ENCODE data around the gene IGLL5. TPM values are rescaled to one million over a fixed set of nuclear protein-coding genes. Genes with fewer than 3 reads are reported as not detected.

Gene IGLL5
- total RNA-seq, 1 donor from 2014 or later = not detected

DNA sequence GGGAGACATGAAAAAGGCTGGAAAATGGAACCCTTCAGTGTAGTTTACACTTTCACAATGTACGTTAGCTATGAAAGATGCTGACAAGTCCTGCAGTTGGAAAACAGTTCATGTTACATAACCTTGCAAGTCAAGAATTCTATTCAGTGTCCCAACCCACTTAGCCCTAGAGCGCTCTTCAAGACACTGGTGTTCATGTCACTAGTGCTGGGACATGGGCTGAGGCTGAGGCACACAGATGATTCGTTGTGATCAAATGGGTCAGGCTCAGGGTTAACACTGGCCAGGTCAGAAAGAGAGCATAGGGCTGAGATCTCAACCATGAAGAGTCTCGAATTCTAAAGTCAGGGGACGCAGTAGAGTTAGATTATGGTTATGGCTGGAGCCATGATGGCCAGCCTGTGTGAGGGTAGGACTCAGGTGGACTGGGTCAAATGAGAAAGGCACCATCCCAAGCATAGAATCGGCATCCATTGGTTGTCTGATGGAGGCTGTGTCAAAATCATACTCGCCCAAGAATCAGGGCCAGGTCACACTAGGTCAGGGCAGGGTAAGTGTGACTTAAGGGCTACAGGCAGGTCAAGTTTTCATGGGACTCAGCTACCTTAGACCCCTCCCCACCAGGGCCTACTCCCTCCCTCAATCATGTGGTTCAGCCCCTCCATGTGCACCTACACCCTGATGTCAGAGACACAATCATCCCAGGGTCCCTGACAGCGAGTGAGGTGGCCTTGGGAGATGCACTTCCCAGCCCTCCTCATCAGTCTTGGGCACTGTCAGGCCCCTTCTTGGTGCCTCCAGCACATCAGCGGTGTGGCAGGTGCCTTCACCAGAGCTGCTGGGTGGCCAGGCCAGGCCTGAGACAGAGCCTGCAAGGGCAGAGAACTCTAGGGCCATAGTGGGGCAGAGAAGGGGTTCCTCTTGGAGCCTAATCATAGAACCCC, 20.2 kb downstream of the IGLL5 start:
- intact Hi-C loops (cut with DNase I) = no loop called here
- DNase-seq = no peak
- ATAC-seq (ENCODE audit: poor library complexity) = no peak

DNA sequence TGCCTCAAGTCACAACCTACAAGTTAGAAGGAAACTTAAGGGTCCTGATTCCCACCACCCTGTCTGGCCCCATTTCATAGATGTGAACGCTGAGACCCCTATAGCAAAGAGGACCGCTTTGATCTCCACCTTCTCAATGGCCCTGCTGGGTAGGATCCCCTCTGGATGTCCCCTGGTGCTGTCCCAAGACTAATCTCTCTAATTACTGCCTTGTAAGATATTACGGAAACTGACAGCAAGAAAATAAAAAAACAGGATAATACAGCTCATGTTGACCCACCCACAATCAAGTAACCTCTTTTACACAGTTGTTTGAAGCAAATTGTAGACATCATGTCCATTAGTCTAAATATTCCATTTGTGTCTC, 20.9 kb downstream of the IGLL5 start:
- ATAC-seq (ENCODE audit: poor library complexity) (no peak), DNase-seq (no peak)
- intact Hi-C loops (cut with DNase I) = no loop called here

DNA sequence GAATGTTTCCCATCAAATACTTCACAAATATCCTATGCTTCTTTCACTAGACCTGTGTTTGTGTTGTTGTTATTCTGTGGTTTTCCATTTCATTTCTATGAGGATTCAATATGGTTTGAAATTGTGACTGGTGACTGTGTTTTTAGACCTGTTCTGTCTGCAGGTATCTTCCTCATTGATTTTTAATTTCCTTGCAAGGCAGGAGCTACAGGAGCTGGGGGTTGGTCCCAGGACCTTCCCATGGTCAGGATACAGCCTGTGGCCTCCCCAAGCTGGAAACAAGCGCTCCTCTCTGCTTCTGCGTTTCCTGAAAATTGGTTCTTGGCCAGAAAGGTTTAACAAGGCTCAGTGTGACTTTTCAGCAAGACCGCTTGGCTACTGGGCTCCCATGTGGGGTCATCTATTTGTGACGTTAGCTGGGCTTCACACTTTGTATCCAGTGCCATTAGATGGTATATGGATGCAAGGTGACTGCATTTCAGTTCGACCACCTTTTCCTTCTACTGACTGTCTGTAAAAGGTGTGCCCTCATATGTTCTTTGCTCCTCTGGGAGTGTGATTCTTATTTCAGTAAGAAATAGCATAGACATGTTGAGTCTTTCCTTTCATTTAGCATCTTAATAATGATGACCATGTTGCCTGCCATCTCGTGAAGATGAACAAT, 21.5 kb downstream of the IGLL5 start:
- intact Hi-C loops (cut with DNase I) = no loop called here
- ATAC-seq (ENCODE audit: poor library complexity) (no peak), DNase-seq (no peak)

DNA sequence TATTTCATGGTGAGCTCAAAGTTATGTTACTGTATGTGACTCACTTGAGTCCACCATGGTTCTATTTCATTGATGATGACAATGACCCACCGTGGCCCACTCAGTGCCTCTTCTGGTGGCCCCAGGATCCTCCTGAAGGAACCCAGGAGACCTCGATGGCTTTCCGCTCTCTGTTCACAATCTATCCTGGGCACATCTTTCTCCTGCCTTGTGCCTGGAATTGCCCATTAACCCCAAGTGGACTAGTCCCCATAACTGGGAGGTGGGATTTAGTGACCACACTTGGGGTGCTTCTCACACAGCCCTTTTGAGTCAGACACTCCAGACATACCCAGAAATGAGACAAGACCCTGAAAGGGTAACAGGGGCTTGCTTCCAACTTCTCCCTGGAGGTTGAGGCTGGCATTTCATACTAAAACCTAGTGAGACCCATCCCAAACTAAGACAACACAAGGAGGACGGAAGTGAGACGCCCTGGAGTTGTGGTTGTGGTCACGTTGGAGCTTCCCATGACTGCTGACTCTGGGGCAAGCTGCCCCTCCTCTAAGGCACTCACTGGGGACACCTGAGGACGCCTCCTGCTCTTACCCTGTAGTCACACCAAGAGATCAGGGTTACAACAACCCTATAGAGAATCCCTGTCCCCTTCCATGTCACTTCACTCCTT, 22.1 kb downstream of the IGLL5 start:
- DNase-seq (no peak), ATAC-seq (ENCODE audit: poor library complexity) (no peak)

DNA sequence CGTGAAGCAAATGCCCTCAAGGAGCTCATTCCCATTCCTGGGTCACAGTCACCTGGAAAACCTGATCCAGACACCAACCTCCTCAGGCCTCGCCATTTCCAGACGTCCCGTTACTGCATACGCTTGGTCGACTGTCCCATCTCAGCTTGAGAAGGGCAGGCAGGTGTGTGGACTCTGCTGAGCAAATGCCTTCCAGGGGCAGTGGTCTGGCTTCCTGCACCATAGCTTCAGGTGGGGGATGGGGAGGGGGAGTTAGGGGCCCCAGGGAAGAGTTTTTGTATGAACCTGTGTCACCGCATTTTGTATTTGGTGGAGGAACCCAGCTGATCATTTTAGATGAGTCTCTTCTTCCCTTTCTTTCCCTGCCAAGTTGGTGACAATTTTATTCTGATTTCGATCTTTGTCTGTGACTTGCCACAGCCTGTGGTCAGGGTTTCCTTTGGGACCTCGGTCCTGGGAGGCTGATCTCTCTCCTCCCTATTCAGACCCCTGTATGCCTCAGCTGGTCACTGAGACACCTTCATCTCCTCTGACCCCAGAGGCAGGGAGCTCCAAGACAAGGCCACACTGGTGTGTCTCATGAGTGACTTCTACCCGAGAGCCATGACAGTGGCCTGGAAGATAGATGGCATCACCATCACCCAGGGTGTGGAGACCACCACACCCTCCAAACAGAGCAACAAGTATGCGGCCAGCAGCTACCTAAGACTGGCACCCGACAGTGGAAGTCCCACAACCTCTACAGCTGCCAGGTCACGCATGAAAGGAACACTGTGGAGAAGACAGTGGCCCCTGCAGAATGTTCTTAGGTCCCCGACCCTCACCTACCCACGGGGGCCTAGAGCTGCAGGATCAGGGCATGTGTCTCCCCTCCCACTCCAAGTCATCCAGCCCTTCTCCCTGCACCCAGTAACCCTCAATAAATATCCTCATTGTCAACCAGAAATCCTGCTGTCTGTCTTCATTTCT, 22.9 kb downstream of the IGLL5 start:
- intact Hi-C loops (cut with DNase I) = loop anchor here (10.0 kb wide), 1 partner anchor 114 kb away; no protein-coding TSS in a partner anchor
- DNase-seq (no peak), ATAC-seq (ENCODE audit: poor library complexity) (no peak)

More for the DNA sequence above, 22.1 kb downstream of the IGLL5 start:
- intact Hi-C loops (cut with DNase I) = loop anchor here (10.0 kb wide), 1 partner anchor 115 kb away; no protein-coding TSS in a partner anchor

DNA sequence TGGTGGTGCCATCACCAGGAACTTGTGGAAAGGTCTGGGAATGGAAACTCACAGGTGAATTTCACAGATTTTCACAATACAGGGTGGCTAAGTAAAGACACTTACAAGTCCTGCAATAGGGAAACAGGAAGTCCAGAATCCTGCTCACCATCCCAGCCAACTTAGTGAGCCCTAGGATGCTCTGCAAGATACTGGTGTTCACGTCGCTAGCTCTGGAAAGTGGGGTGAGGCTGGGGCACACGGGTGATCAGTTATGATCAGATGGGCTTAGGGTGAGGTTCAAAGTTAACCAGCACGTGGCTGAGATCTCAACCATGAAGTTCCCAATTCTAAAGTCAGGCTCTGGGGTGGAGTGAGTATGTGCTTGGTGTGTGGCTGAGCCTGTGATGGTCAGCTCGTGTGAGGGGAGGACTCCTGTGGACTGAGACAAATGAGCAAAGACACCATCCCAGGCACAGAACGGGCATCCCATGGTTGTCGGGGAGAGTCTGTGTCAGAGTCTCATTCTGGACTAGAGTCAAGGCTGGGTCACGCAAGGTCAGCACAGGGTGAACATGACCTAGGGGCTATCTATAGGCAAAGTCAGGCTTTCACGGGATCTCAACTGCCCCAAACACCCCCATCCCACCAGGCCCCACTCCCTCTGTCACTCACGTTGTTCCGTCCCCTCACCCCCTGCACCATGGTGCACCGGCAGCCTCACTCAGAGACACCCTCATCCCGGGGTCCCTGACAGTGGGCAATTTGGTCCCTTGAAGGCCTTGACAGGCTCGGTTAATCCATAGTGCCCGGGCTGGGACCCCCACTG, 23.9 kb downstream of the IGLL5 start:
- intact Hi-C loops (cut with DNase I) = loop anchor here (10.0 kb wide), 1 partner anchor 113 kb away; no protein-coding TSS in a partner anchor
- ATAC-seq (ENCODE audit: poor library complexity) = no peak
- no peak for DNase-seq

DNA sequence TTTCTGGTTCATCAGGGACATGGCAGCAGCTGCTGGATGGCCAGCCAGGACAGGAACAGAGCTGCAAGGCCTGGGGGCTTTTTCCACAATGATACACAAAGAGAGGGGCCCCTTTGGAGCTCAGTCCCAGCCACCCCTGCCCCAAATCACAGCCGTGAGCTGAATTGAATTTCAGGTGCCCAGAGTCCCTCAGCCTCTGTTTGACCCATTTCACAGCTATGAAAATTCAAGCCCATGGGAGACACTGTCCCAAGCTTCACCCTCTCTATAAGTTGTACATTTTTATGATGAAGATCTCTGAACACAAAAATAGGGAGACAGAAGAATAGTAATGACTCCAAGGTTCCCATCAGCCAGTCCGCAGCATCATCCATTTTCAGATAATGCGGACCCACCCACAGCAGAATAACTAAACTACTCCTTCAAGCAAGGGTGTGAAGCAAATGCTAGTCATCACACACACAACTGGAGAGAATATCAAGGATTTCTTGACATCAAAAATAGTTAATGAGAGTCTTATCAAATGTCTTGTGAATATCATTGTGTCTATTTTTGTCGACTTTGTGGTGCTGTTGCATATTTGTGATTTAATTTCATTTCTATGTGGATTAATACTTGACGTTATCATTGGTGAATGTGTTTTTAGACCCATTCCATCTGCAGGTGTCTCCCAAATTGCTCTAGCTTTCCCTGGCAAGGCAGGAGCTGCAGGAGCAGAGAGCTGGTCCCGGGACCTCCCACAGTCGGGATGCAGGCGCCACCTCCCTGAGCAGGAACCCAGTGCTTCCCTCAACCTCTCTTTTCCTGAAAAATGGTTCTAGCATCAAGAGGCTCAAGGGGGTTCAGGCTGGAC, 24.7 kb downstream of the IGLL5 start:
- DNase-seq = no peak
- intact Hi-C loops (cut with DNase I) = loop anchor here (10.0 kb wide), 1 partner anchor 112 kb away; no protein-coding TSS in a partner anchor
- no peak for ATAC-seq (ENCODE audit: poor library complexity)

DNA sequence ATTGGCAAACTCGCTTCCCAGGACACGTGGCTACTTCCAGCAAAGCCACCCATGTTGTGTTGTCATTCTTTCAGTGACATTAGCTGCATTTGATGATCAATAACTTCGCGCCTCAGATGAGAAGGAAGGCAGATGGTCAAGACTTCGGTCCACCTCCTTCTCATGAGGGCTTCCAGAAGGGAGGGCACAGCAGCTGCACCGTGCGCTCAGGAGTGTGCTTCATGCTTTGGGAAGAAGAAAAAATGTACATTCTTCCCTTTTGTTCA, 25.3 kb downstream of the IGLL5 start:
- no peak for DNase-seq
- ATAC-seq (ENCODE audit: poor library complexity) = no peak
- intact Hi-C loops (cut with DNase I) = loop anchor here (10.0 kb wide), 1 partner anchor 112 kb away; no protein-coding TSS in a partner anchor

DNA sequence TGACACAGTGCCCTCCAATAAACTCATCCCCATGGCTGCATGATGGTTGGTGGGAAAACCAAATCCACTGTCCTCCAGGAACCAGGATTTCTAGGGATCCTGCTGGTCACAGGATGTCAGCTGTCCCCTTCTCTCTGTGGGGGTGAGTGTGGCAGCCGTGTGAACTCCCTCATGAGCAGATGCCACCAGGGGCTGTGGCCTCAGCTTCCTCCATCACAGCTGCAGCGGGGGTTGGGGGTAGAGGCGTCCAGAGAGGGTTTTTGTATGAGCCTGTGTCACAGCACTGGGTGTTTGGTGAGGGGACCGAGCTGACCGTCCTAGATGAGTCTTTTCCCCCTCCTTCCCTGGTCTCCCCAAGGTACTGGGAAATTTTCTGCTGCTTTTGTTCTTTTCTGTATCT, 26.4 kb downstream of the IGLL5 start:
- no peak for DNase-seq
- no peak for ATAC-seq (ENCODE audit: poor library complexity)
- intact Hi-C loops (cut with DNase I) = loop anchor here (10.0 kb wide), 1 partner anchor 111 kb away; no protein-coding TSS in a partner anchor

DNA sequence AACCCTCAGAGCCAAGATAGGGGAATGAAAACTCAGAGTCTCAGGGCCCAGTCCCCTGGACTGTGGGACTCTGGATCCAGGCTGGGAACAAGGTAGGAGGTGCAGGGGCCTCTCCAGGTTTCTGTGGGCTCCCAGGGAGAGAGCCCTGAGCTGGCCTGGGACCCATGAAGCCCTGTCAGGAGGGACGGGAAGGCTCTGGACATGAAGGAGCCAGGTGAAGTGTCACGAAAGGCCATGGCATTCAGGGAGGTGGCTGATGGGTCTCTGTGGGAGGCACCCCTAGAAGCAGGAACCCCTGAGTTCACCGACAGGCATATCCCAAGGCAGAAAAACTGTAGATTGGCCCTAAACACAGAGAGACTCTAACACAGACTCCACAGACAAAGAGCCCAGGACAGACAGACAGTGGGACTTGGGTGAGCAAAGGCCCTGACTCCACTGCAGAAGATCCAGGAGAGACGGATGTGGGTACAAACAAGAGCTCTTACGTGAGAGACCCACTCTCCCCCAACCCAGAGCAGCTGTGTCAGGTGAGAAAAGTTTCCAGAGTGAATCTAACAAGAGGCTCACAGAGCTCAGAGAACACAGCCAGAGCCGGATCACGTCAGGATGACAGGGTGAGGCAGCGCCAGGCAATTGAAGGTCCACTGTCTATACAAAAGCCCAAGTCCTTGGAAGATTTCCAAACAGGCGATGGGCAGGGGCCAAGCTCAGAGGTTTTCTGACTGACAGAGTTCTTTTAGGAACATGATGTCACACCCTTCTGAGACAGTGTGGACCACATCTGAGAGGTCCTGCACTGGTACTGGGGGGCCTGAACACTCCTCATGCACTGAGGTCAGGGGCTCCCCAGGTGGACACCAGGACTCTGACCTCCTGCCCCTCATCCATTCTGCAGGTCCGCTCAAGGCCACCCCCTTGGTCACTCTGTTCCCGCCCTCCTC, 27.4 kb downstream of the IGLL5 start:
- ATAC-seq (ENCODE audit: poor library complexity) (no peak), DNase-seq (no peak)
- intact Hi-C loops (cut with DNase I) = loop anchor here (10.0 kb wide), 1 partner anchor 110 kb away; no protein-coding TSS in a partner anchor

DNA sequence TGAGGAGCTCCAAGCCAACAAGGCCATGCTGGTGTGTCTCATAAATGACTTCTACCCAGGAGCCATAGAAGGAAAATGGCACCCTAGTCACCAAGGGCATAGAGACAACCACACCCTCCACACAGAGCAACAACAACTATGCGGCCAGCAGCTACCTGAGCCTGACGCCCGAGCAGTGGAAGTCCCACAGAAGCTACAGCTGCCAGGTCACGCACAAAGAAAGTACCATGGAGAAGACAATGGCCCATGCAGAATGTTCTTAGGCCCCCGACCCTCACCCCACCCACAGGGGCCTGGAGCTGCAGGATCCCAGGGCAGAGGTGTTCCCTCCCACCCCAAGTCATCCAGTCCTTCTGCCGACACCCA, 28.0 kb downstream of the IGLL5 start:
- DNase-seq (no peak), ATAC-seq (ENCODE audit: poor library complexity) (no peak)
- intact Hi-C loops (cut with DNase I) = loop anchor here (10.0 kb wide), 1 partner anchor 109 kb away; no protein-coding TSS in a partner anchor

DNA sequence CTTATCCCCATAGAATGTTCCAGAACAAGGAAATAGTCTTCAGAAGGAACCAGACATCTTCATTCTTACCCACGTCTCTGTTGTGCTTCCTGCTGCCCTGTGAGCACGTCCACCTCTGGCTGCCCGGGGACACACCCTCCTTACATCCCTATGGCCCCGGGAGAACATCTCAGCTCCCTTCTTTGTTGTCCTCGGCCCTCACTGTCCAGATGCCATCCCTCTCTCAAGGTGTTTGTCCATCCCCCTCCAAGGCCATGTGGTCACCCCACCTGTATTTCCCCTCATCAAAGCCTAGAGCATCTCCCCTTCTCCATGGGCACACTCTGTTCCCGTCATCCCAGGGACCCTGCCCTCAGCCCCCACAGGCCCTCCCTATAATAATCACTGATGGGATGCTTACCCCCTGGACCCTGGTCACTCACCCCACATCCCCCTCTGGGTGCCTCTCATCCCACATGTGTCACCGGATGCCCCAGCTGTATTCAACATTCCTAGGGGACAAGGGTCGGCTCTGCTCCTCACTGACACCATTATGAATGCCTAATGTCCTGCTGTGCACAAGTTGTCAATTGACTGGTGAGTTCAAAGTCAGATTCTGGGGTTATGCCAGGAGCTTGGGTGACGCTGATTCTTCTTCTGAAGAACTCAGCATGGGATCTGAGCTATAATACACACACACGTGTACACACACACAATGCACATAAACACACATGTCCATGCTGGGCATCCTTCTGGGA, 28.8 kb downstream of the IGLL5 start:
- intact Hi-C loops (cut with DNase I) = loop anchor here (10.0 kb wide), 1 partner anchor 108 kb away; no protein-coding TSS in a partner anchor
- ATAC-seq (ENCODE audit: poor library complexity) = no peak
- no peak for DNase-seq

DNA sequence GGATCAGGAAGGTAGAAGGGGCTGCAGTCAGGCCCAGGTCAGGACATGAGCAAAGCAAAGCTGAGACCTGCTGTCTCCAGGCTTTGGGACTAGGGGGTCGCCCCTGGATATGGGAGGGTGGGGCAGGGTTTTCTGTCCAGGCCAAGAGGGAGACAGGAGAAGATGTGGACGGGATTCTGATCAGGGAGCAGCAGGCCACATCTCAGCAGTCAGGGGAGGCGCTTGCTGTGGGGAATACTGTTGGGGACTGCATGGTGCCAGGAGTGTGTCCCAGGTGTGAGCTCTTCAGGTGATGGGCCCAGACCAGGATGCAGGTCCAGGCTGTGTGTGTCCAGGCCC, 29.3 kb downstream of the IGLL5 start:
- DNase-seq = no peak
- ATAC-seq (ENCODE audit: poor library complexity) = no peak
- intact Hi-C loops (cut with DNase I) = loop anchor here (10.0 kb wide), 1 partner anchor 108 kb away; no protein-coding TSS in a partner anchor

DNA sequence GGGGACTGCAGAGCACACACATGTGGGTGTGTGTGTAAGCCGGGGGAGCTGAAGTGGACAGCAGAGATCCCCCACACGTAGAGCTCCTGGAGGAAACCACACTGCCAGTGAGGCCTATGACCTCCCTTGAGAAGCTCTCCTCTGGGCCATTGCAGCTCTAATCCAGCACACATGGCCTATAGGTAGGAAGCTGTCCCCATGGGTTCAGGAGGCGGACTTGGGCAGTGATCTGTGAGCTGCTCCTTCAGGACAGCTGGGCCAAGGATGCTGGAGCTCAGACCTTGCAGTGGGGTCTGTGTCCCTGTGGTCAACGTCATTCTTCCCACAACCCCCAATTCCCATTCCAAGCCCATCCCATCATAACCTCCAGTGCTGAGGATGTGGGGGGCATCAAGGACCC, 29.8 kb downstream of the IGLL5 start:
- intact Hi-C loops (cut with DNase I) = loop anchor here (10.0 kb wide), 1 partner anchor 107 kb away; no protein-coding TSS in a partner anchor
- ATAC-seq (ENCODE audit: poor library complexity) = no peak
- no peak for DNase-seq

All from Right ventricle myocardium superior (tissue), 1 donor.